HS-27A (cell line): Measurements from ENCODE around the gene GPR132.
"Not testable (repeated sequence)": the region's sequence is repeated elsewhere in the genome, so short reads cannot be mapped to it uniquely, and the experiment has no call there.

Experiments
- DNase-seq: peaks from one replicate; pipeline ENCODE4 v3.0.0-alpha.2; 2012; ENCODE audit warnings: low read depth, missing footprints

The GPR132 gene

GRCh38 chr14:105091054-105091516 is 25.9 kb upstream of the GPR132 start:
- DNase-seq, result no peak

GRCh38 chr14:105090493-105091053 is 25.3 kb upstream of the GPR132 start:
- peak; percentile 47 for DNase-seq

GRCh38 chr14:105089746-105090492 is 24.7 kb upstream of the GPR132 start:
- no peak for DNase-seq

- no peak for DNase-seq
Measured at GRCh38 chr14:105088812-105089745, 23.8 kb upstream of the GPR132 start.

- DNase-seq, result peak; percentile 36
Measured at GRCh38 chr14:105087963-105088811, 23.0 kb upstream of the GPR132 start.

- no peak for DNase-seq
Measured at GRCh38 chr14:105087308-105087962, 22.2 kb upstream of the GPR132 start.

GRCh38 chr14:105086833-105087307 is 21.6 kb upstream of the GPR132 start:
- no peak for DNase-seq

GRCh38 chr14:105085766-105086165 is 20.5 kb upstream of the GPR132 start:
- DNase-seq, result no peak

GRCh38 chr14:105084741-105085571 is 19.7 kb upstream of the GPR132 start:
- no peak for DNase-seq

- DNase-seq, result no peak
Measured at GRCh38 chr14:105083926-105084685, 18.9 kb upstream of the GPR132 start.

GRCh38 chr14:105082703-105083102 is 17.5 kb upstream of the GPR132 start:
- DNase-seq, result no peak

GRCh38 chr14:105081473-105081872 is 16.2 kb upstream of the GPR132 start:
- DNase-seq, result not testable (repeated sequence)

- DNase-seq, result no peak
Measured at GRCh38 chr14:105080161-105080560, 14.9 kb upstream of the GPR132 start.

GRCh38 chr14:105078294-105078693 is 13.1 kb upstream of the GPR132 start:
- DNase-seq, result no peak

- DNase-seq, result no peak
Measured at GRCh38 chr14:105077649-105077995, 12.4 kb upstream of the GPR132 start.

- no peak for DNase-seq
Measured at GRCh38 chr14:105076805-105077648, 11.8 kb upstream of the GPR132 start.

- DNase-seq, result no peak
Measured at GRCh38 chr14:105076296-105076804, 11.1 kb upstream of the GPR132 start.
